NCI-H146 (cell line): Measurements from ENCODE around the gene OTUD3.
"Not testable (repeated sequence)": the region's sequence is repeated elsewhere in the genome, so short reads cannot be mapped to it uniquely, and the experiment has no call there.

Experiments used
- DNase-seq: peaks from one replicate; lab custom pipeline; 2025; lab: John Stamatoyannopoulos, UW

The OTUD3 gene

GRCh38 chr1:19920132-19920710 lies 38.0 kb downstream of the OTUD3 start:
- DNase-seq = no peak

GRCh38 chr1:19921310-19921709 lies 39.1 kb downstream of the OTUD3 start:
- peak; percentile 52 for DNase-seq

- DNase-seq = no peak
Measured at GRCh38 chr1:19922015-19922688, 40.0 kb downstream of the OTUD3 start.

- no peak for DNase-seq
Measured at GRCh38 chr1:19923137-19923952, 41.1 kb downstream of the OTUD3 start, which contains the start of gene PLA2G2E. Gene PLA2G2E, minus strand, starts transcription at chr1:19923617. Its CDS starts 58 bp downstream, at chr1:19923559.

- no peak for DNase-seq
Measured at GRCh38 chr1:19923953-19924346, 41.8 kb downstream of the OTUD3 start.

- no peak for DNase-seq
Measured at GRCh38 chr1:19925342-19926070, 43.3 kb downstream of the OTUD3 start.

- peak; percentile 1 for DNase-seq
Measured at GRCh38 chr1:19926296-19927129, 44.3 kb downstream of the OTUD3 start.

- not testable (repeated sequence) for DNase-seq
Measured at GRCh38 chr1:19927130-19927421, 44.9 kb downstream of the OTUD3 start.

- no peak for DNase-seq
Measured at GRCh38 chr1:19932866-19933265, 50.7 kb downstream of the OTUD3 start.

GRCh38 chr1:19934336-19934735 lies 52.1 kb downstream of the OTUD3 start:
- no peak for DNase-seq

GRCh38 chr1:19936061-19936750 lies 54.0 kb downstream of the OTUD3 start:
- DNase-seq = no peak

GRCh38 chr1:19938472-19938871 lies 56.3 kb downstream of the OTUD3 start:
- no peak for DNase-seq

- no peak for DNase-seq
Measured at GRCh38 chr1:19940486-19941205, 58.5 kb downstream of the OTUD3 start.

- DNase-seq = no peak
Measured at GRCh38 chr1:19941206-19941568, 59.0 kb downstream of the OTUD3 start.

- no peak for DNase-seq
Measured at GRCh38 chr1:19942088-19942487, 59.9 kb downstream of the OTUD3 start.

- no peak for DNase-seq
Measured at GRCh38 chr1:19942657-19943056, 60.5 kb downstream of the OTUD3 start.

GRCh38 chr1:19945914-19946313 lies 63.7 kb downstream of the OTUD3 start:
- DNase-seq = no peak

GRCh38 chr1:19946331-19946751 lies 64.1 kb downstream of the OTUD3 start:
- no peak for DNase-seq

GRCh38 chr1:19946971-19947370 lies 64.8 kb downstream of the OTUD3 start:
- no peak for DNase-seq

GRCh38 chr1:19949016-19949415 lies 66.8 kb downstream of the OTUD3 start:
- DNase-seq = no peak
